Cardiac muscle cell (in vitro differentiated cells and primary cell): ENCODE measurements around the gene ARHGAP31. TPM values are rescaled to one million over a fixed set of nuclear protein-coding genes. Genes with fewer than 3 reads are reported as not detected.
"Not testable (repeated sequence)": the region's sequence is repeated elsewhere in the genome, so short reads cannot be mapped to it uniquely, and the experiment has no call there.

Source experiments
- DNase-seq, 2 donors: peaks; one replicate each; pipeline versions ENCODE4 v3.0.0 to v3.0.0-alpha.2; 2010 to 2017; ENCODE audit warnings: low read depth in 1 of 2, low spot score in 1 of 2
- H3K27ac ChIP-seq: fragments of 200-600 bp; sonication (generic); 2 replicates; pipeline ENCODE4 v1.5.1; 2016
- H3K27me3 ChIP-seq: fragments of 200-600 bp; sonication (generic); 2 replicates; pipeline ENCODE4 v1.6.0; 2016; ENCODE audit warnings: control low read depth
- H3K36me3 ChIP-seq: fragments of 200-600 bp; sonication (generic); 2 replicates; pipeline ENCODE4 v1.5.1; 2016; ENCODE audit warnings: control low read depth
- H3K4me1 ChIP-seq: fragments of 200-600 bp; sonication (generic); 2 replicates; pipeline ENCODE4 v1.8.1; 2017; ENCODE audit warnings: low read depth, mild to moderate bottlenecking, mixed run types
- H3K4me3 ChIP-seq: fragments of 200-600 bp; sonication (generic); 2 replicates; pipeline ENCODE4 v1.5.1; 2016; ENCODE audit warnings: mild to moderate bottlenecking
- H3K9me3 ChIP-seq: fragments of 200-600 bp; sonication (generic); 2 replicates; pipeline ENCODE4 v1.5.1; 2017; ENCODE audit warnings: low read depth, mild to moderate bottlenecking, control low read depth
- polyA plus RNA-seq: library from polyadenylated mRNA; unstranded; fragments of >200 nt; fragmentation: Nextera tagmentation; extraction: Ambion mirVana; gene quantifications from 2 replicates; pipeline ENCODE4 v1.2.1, GENCODE V29; 2016
- total RNA-seq: library from RNA; depleted of rRNA; stranded (reverse); fragments of >200 nt; gene quantifications from 2 replicates; pipeline ENCODE4 v1.2.3, GENCODE V29; 2016
- TF ChIP-seq, protein P1 (sequence below): IDR thresholded peaks from 2 replicates; pipeline ENCODE4 v1.5.1; 2012; ENCODE audit warnings: low read depth, mild to moderate bottlenecking, low read length

ARHGAP31 gene
- total and polyA plus RNA-seq, 2 experiments from 2014 or later, result 23.9 to 60.6 TPM

DNA sequence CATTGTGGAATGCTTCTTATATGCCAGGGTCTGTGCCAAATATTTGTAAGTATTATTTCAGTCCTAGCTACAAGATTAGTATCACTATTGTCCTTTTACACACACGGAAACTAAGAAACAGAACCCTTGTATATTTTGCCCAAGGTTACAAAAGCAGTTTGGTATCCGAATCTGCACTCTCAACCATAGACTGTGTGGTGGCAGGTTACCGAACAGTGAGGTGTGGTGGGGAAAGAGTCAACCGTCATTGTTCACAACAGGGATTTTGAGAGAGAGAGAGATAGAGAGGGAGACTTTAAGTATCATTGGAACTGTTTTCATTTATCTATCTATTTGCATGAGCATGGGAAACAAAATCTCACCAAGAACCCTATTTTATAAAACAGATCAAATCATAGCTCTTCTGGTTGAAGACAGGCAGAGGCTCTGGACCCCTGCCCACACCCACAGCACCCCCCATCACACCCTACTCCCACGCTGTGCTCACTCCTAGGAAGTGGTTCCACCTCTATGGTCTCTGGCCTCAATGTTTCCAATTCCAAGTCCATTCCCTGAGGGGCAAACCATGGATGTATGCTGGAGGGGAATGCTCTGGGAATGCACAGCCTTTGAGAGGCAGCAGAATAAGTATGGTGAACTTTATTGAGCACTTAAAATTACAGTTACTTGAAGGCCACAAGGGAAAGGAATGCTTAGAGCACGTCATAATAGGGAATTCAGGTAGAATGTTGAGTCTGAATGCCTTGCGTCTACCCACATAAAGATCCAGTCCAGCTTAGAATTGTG, 69.0 kb downstream of the ARHGAP31 start:
- TF ChIP-seq, protein P1, sequence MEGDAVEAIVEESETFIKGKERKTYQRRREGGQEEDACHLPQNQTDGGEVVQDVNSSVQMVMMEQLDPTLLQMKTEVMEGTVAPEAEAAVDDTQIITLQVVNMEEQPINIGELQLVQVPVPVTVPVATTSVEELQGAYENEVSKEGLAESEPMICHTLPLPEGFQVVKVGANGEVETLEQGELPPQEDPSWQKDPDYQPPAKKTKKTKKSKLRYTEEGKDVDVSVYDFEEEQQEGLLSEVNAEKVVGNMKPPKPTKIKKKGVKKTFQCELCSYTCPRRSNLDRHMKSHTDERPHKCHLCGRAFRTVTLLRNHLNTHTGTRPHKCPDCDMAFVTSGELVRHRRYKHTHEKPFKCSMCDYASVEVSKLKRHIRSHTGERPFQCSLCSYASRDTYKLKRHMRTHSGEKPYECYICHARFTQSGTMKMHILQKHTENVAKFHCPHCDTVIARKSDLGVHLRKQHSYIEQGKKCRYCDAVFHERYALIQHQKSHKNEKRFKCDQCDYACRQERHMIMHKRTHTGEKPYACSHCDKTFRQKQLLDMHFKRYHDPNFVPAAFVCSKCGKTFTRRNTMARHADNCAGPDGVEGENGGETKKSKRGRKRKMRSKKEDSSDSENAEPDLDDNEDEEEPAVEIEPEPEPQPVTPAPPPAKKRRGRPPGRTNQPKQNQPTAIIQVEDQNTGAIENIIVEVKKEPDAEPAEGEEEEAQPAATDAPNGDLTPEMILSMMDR, result no peak
- Histone ChIP-seq H3K4me3 (no peak overlapping the region), H3K27me3 (no peaks in the 10 kb centered on the region), H3K36me3 (peaks cover 19% of the 10 kb centered on the region), H3K9me3 (no peaks in the 10 kb centered on the region), H3K27ac (no peak overlapping the region), H3K4me1 (peaks cover 30% of the 10 kb centered on the region)
- DNase-seq, result no peak

DNA sequence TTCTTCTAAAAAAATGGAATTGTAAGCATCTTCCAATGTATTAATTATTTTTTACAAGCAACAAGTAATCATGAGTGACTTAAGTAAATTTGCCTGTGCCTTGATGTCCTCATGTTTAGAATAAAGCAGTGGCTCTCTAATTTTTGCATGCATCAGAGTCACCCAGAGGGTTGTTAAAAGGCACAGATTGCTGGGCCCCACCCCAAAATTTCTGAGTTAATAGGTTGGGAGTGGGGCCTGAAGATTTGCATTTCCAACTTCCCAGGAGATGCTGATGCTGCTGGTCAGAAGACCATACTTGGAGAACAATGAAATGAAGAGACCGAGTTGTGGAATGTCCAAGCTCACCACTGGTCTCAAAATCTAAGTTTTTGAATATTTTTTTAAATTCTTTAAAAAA, 70.2 kb downstream of the ARHGAP31 start:
- Histone ChIP-seq H3K36me3 (peaks cover 27% of the 10 kb centered on the region), H3K9me3 (no peaks in the 10 kb centered on the region)
- TF ChIP-seq, protein P1, result no peak

DNA sequence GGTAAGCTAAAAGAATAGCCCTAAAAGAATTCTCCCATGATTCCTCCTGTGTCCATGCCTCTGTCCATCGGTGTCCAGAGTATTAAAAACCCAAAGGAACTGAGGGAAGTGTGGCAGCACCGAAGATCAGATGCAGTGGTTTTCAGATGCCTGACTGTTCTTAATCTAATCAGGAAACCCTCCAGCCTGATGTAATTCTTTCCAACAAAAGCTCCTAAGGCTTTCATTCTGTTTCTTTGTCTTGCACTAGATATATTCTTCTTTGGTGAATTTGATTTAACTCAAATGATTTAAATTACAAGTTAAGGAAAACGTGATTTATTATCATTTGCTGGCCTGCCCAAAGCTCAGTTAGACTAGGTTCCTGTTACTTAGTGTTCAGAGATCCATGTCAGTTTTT, 71.2 kb downstream of the ARHGAP31 start:
- peak in 1 of 2 donors; percentile 29 for DNase-seq
- H3K4me3 ChIP-seq, result no peak overlapping the region

More for the DNA sequence above, 70.2 kb downstream of the ARHGAP31 start:
- no peak for DNase-seq
- Histone ChIP-seq H3K27ac (no peak overlapping the region), H3K4me1 (peaks cover 25% of the 10 kb centered on the region), H3K27me3 (no peaks in the 10 kb centered on the region), H3K4me3 (no peak overlapping the region)

DNA sequence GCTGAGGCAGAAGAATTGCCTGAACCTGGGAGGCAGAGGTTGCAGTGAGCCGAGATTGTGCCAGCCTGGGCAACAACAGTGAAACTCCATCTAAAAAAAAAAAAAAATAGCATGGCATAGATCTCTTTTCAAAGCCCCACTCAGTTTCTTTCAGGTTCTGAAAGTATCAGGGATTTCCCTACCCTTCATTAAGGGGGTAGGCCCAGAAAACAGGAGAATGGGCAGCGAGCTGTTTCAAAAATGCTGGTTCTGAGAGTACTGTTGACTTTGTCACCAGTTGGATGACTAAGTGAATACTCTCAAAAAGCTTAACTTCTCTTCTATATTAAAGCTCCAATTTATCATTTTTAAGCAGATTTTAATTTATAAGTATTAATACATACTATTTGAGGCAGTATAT, 72.8 kb downstream of the ARHGAP31 start:
- Histone ChIP-seq H3K36me3 (peaks cover 42% of the 10 kb centered on the region), H3K27ac (no peak overlapping the region), H3K9me3 (no peaks in the 10 kb centered on the region), H3K4me1 (no peaks in the 10 kb centered on the region), H3K27me3 (no peaks in the 10 kb centered on the region), H3K4me3 (no peak overlapping the region)
- TF ChIP-seq, protein P1, result no peak
- no peak for DNase-seq

More for the DNA sequence above, 71.2 kb downstream of the ARHGAP31 start:
- peaks cover 15% of the 10 kb centered on the region for H3K4me1 ChIP-seq
- TF ChIP-seq, protein P1, result no peak
- no peak overlapping the region for H3K27ac ChIP-seq
- no peaks in the 10 kb centered on the region for H3K27me3 ChIP-seq
- no peaks in the 10 kb centered on the region for H3K9me3 ChIP-seq
- peaks cover 35% of the 10 kb centered on the region for H3K36me3 ChIP-seq

DNA sequence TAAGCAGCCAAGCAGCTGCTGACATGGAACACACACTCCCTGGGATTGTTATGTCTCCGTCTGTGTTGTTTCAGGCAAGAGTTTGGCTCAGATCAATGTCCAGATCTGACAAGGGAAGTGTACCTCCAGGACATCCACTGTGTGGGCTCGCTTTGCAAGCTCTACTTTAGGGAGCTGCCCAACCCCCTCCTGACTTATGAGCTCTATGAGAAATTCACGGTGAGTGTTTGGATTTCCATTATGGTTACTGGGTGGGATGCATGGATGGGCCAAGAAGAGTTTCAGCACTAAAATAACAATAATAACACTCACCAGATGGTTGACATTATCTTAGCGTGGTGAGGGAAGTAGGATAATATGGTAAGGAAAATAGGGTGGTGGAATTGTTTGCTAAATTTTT, 74.1 kb downstream of the ARHGAP31 start:
- no peak overlapping the region for H3K27ac ChIP-seq
- no peaks in the 10 kb centered on the region for H3K9me3 ChIP-seq
- H3K4me3 ChIP-seq, result no peak overlapping the region
- no peak for DNase-seq
- no peaks in the 10 kb centered on the region for H3K4me1 ChIP-seq
- no peaks in the 10 kb centered on the region for H3K27me3 ChIP-seq
- TF ChIP-seq, protein P1, result no peak
- peaks cover 42% of the 10 kb centered on the region for H3K36me3 ChIP-seq

DNA sequence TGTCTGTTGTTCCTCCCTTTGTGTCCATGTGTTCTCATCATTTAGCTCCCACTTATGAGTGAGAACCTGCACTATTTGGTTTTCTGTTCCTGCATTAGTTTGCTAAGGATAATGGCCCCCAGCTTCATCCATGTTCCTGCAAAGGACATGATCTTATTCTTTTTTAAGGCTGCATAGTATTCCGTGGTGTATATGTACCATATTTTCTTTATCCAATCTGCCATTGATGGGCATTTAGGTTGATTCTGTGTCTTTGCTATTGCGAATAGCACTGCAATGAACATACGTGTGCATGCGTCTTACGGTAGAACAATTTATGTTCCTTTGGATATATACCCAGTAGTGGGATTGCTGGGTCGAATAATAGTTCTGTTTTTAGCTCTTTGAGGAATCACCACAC, 77.6 kb downstream of the ARHGAP31 start:
- H3K27me3 ChIP-seq, H3K27ac ChIP-seq, DNase-seq, H3K4me3 ChIP-seq, H3K4me1 ChIP-seq, H3K9me3 ChIP-seq: not testable (repeated sequence)
- H3K36me3 ChIP-seq, result peaks cover 45% of the 10 kb centered on the region
